PFSK-1 (cell line): Measurements from ENCODE around the gene SDK1.

ENCODE experiments used
- POLR2AphosphoS5 ChIP-seq: IDR thresholded peaks from 2 replicates; pipeline ENCODE4 v1.6.1; 2012; ENCODE audit warnings: low read depth, mild to moderate bottlenecking, control low read depth, low read length, moderate library complexity
- REST ChIP-seq, 2 experiments: IDR thresholded peaks; 2 replicates each; pipeline versions ENCODE4 v1.6.1 to v1.8.0; 2011 to 2012; ENCODE audit warnings: low read depth in 2 of 2, low read length in 2 of 2, control low read depth in 1 of 2, inconsistent platforms in 1 of 2, mild to moderate bottlenecking in 1 of 2, moderate library complexity in 1 of 2; ENCODE audit not compliant: insufficient read depth in 1 of 2

GRCh38 chr7:4067476-4067760 lies 766.4 kb downstream of the SDK1 start:
- TF ChIP-seq REST (IDR thresholded peaks at IDR 0.05; ENCODE audit: insufficient read depth in 1 of 2, low read depth in 2 of 2, low read length in 2 of 2) (no peak), POLR2AphosphoS5 (no peak)
